MM.1S (cell line): ENCODE data around the gene VMP1.
"Not testable (repeated sequence)": the region's sequence is repeated elsewhere in the genome, so short reads cannot be mapped to it uniquely, and the experiment has no call there.

Experiments used
- DNase-seq: peaks from one replicate; pipeline ENCODE4 v3.0.0-alpha.2; 2015
- H2AFZ ChIP-seq: fragments of 300-600 bp; sonication (generic); 2 replicates; pipeline ENCODE4 v1.6.0; 2016; ENCODE audit warnings: antibody characterized with exemption, low read length
- H3F3A ChIP-seq: fragments of 300-600 bp; sonication (generic); 2 replicates; pipeline ENCODE4 v1.6.1; 2016; ENCODE audit warnings: mild to moderate bottlenecking, antibody characterized with exemption, low read length, moderate library complexity, mixed read lengths; ENCODE audit not compliant: insufficient read depth
- H3K27ac ChIP-seq: fragments of 300-600 bp; sonication (generic); 2 replicates; pipeline ENCODE4 v1.5.1; 2016; ENCODE audit warnings: mild to moderate bottlenecking, low read length
- H3K27me3 ChIP-seq: fragments of 300-600 bp; sonication (generic); replicated peaks from 2 replicates; pipeline ENCODE4 v1.6.0; 2016; ENCODE audit warnings: low read length; ENCODE audit not compliant: insufficient read depth
- H3K36me3 ChIP-seq: fragments of 300-600 bp; sonication (generic); replicated peaks from 2 replicates; pipeline ENCODE4 v1.6.1; 2016; ENCODE audit warnings: mild to moderate bottlenecking, low read length, mixed read lengths; ENCODE audit not compliant: insufficient read depth
- H3K4me1 ChIP-seq: fragments of 300-600 bp; sonication (generic); 2 replicates; pipeline ENCODE4 v1.6.1; 2016; ENCODE audit warnings: low read length, mixed read lengths
- H3K4me2 ChIP-seq: fragments of 300-600 bp; sonication (generic); 2 replicates; pipeline ENCODE4 v1.6.0; 2016; ENCODE audit warnings: low read depth, low read length
- H3K4me3 ChIP-seq: fragments of 300-600 bp; sonication (generic); 2 replicates; pipeline ENCODE4 v1.5.1; 2016; ENCODE audit warnings: low read length, mixed read lengths
- H3K79me2 ChIP-seq: fragments of 300-600 bp; sonication (generic); 2 replicates; pipeline ENCODE4 v1.6.1; 2016; ENCODE audit warnings: mixed run types, low read length, mixed read lengths
- H3K9ac ChIP-seq: fragments of 300-600 bp; sonication (generic); 2 replicates; pipeline ENCODE4 v1.6.1; 2016; ENCODE audit warnings: low read length, mixed read lengths
- H3K9me2 ChIP-seq: fragments of 300-600 bp; sonication (generic); replicated peaks from 2 replicates; pipeline ENCODE4 v1.6.1; 2016; ENCODE audit warnings: mild to moderate bottlenecking, low read length, mixed read lengths; ENCODE audit not compliant: insufficient read depth
- H3K9me3 ChIP-seq: fragments of 300-600 bp; sonication (generic); replicated peaks from 2 replicates; pipeline ENCODE4 v1.6.1; 2016; ENCODE audit warnings: mild to moderate bottlenecking, low read length, mixed read lengths; ENCODE audit not compliant: insufficient read depth
- H4K20me1 ChIP-seq: fragments of 300-600 bp; sonication (generic); 2 replicates; pipeline ENCODE4 v1.6.1; 2016; ENCODE audit warnings: mild to moderate bottlenecking, low read length, moderate library complexity, mixed read lengths; ENCODE audit not compliant: insufficient read depth
- EZH2 ChIP-seq: fragments of 300-600 bp; sonication (generic); optimal IDR thresholded peaks from 2 replicates; pipeline ENCODE3; 2017; ENCODE audit warnings: low read depth, mild to moderate bottlenecking, antibody characterized with exemption, low read length, mixed read lengths
- EZH2phosphoT487 ChIP-seq: fragments of 300-600 bp; sonication (generic); IDR thresholded peaks from 2 replicates; pipeline ENCODE4 v1.6.1; 2018; ENCODE audit warnings: antibody characterized with exemption, low read length
- TF ChIP-seq, protein P1 (sequence below): fragments of 300-600 bp; sonication (generic); IDR thresholded peaks from 2 replicates; pipeline ENCODE4 v1.5.1; 2016; ENCODE audit warnings: antibody characterized with exemption, low read length, mixed read lengths

The VMP1 gene

DNA sequence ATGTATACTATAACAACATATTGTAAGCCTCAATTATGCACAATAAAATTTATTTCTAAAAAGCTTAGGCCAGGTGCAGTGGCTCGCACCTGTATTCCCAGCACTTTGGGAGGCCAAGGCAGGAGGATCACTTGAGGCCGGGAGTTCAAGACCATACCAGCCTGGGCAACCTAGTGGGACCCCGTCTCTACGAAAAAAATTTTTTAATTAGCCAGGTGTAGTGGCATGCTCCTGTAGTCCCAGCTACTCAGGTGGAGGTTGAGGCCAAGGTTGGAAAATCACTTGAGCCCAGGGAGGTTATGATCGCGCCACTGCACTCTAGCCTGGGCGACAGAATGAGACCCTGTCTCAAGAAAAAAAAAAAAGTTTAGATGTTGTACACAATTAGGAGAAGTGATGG, 45.5 kb downstream of the VMP1 start:
- no peaks in the 10 kb centered on the region for H4K20me1 ChIP-seq
- H3K36me3 ChIP-seq: no peaks in the 10 kb centered on the region
- 0 out of 2 replicates have a peak, but pooled peaks cover 3% of the 10 kb centered on the region for H3K79me2 ChIP-seq
- no peaks in the 10 kb centered on the region for H3K27me3 ChIP-seq
- H3K4me1 ChIP-seq: no peaks in the 10 kb centered on the region
- H3K9me2 ChIP-seq: no peaks in the 10 kb centered on the region
- no peak overlapping the region for H3K4me3 ChIP-seq
- no peak overlapping the region for H3K27ac ChIP-seq
- no peak overlapping the region for H3K4me2 ChIP-seq
- H2AFZ ChIP-seq: no peak overlapping the region
- no peaks in the 10 kb centered on the region for H3K9me3 ChIP-seq
- TF ChIP-seq EZH2phosphoT487 (no peak), EZH2 (no peak)
- TF ChIP-seq, protein P1, sequence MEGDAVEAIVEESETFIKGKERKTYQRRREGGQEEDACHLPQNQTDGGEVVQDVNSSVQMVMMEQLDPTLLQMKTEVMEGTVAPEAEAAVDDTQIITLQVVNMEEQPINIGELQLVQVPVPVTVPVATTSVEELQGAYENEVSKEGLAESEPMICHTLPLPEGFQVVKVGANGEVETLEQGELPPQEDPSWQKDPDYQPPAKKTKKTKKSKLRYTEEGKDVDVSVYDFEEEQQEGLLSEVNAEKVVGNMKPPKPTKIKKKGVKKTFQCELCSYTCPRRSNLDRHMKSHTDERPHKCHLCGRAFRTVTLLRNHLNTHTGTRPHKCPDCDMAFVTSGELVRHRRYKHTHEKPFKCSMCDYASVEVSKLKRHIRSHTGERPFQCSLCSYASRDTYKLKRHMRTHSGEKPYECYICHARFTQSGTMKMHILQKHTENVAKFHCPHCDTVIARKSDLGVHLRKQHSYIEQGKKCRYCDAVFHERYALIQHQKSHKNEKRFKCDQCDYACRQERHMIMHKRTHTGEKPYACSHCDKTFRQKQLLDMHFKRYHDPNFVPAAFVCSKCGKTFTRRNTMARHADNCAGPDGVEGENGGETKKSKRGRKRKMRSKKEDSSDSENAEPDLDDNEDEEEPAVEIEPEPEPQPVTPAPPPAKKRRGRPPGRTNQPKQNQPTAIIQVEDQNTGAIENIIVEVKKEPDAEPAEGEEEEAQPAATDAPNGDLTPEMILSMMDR: no peak
- H3F3A ChIP-seq: peaks cover 3% of the 10 kb centered on the region; the same call in 1 of the 2 replicates
- DNase-seq: no peak
- no peak overlapping the region for H3K9ac ChIP-seq

DNA sequence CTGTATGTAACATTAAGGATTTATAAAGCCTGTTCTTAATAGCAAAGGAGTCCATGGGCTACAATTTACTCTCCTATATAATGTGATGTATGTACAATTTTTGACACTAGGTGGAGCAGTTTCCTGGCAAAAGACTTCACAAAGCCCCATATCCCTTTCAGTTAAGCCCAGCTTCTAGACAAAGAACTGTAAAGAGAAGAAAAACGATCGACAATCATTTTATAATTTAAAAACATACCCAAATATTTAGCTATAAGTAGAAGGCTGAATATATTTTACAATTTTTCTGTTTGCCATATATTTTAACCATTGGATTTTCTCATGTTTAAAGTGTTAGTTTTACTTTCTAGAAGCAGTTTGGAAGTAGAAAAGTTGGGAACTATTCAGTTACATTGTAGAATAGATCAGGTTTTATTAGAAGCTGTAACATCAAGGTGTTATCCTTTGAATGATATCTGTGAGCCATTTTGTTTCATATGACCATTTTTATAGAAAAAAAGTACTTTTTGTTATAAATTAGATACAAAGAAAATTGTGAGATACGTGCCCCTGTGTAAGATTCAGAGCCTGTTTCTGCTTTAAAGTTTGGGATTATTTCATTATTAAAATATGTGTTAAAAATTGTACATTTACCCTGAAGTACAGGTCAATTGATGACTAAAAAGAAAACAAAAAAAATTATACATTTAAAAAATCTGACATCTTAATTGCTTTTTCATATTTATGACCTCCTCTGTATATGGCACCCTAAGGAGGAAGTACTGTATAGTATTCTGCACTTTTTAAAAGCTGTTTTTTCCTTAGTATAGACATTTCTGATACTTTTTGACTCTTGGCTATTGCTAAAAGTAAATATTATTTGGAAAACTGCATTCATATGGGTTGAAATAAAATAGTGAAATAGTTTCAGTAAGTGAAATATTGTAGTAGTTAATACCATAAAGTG, 46.3 kb downstream of the VMP1 start:
- Histone ChIP-seq H3K27ac (no peak overlapping the region), H3F3A (peaks cover 3% of the 10 kb centered on the region; the same call in 1 of the 2 replicates), H3K9ac (no peak overlapping the region), H4K20me1 (no peaks in the 10 kb centered on the region), H3K4me1 (no peaks in the 10 kb centered on the region), H3K9me3 (no peaks in the 10 kb centered on the region), H3K9me2 (no peaks in the 10 kb centered on the region), H3K27me3 (no peaks in the 10 kb centered on the region), H3K79me2 (0 out of 2 replicates have a peak, but pooled peaks cover 3% of the 10 kb centered on the region), H3K36me3 (no peaks in the 10 kb centered on the region), H2AFZ (no peak overlapping the region), H3K4me2 (peak overlapping the region; percentile 19; the same call in 1 of the 2 replicates), H3K4me3 (no peak overlapping the region)
- TF ChIP-seq, protein P1: peak; percentile 73
- TF ChIP-seq EZH2: no peak
- DNase-seq: peak; percentile 80

DNA sequence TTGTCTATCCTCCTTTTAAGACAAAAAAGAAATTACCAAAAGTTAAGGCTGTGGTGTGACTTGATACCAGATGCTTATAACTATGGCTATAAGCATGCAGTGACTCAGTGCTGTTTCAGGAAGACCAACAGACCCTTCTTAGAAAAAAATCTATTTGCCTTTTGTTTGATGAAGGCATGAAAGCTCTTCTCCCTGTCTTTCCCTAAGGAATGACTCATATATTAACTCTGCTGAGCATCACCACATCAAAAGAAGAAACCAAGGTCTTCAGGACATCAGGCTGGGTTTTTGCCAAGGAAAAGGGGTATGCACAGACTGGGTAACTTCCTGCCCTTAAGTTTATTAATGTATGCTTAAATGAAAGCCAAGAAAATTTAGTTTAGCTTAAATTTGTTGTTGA, 47.1 kb downstream of the VMP1 start:
- Histone ChIP-seq H3K9me2 (no peaks in the 10 kb centered on the region), H3F3A (peaks cover 3% of the 10 kb centered on the region; the same call in 1 of the 2 replicates), H3K4me2 (no peak overlapping the region), H3K4me1 (no peaks in the 10 kb centered on the region), H3K27me3 (no peaks in the 10 kb centered on the region), H3K4me3 (no peak overlapping the region), H3K36me3 (no peaks in the 10 kb centered on the region), H2AFZ (no peak overlapping the region), H4K20me1 (no peaks in the 10 kb centered on the region), H3K9ac (no peak overlapping the region), H3K79me2 (0 out of 2 replicates have a peak, but pooled peaks cover 3% of the 10 kb centered on the region), H3K9me3 (no peaks in the 10 kb centered on the region), H3K27ac (no peak overlapping the region)
- TF ChIP-seq EZH2: no peak
- TF ChIP-seq, protein P1: no peak
- TF ChIP-seq EZH2phosphoT487: no peak
- DNase-seq: no peak

DNA sequence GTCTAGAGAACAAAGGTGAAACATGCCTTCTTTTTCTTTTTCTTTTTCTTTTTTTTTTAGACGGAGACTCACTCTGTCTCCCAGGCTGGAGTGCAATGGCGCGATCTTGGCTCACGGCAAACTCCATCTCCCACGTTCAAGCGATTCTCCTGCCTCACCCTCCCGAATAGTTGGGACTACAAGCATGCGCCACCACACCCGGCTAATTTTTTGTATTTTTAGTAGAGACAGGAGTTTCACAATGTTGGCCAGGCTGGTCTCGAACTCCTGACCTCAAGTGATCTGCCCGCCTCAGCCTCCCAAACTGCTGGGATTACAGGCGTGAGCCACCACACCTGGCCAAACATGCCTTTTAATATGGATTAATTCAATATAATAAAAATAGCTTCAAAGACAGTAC, 47.6 kb downstream of the VMP1 start:
- not testable (repeated sequence) for H3K79me2 ChIP-seq, H3K4me2 ChIP-seq, H3K27me3 ChIP-seq, H3F3A ChIP-seq, DNase-seq, H3K27ac ChIP-seq, H3K9me2 ChIP-seq, H2AFZ ChIP-seq, H3K9ac ChIP-seq, H3K4me3 ChIP-seq, H3K9me3 ChIP-seq, H3K36me3 ChIP-seq, H4K20me1 ChIP-seq, H3K4me1 ChIP-seq
